Measurements from ENCODE around the gene BRCC3.

GRCh38 chrX:155052738-155053498, 18.4 kb upstream of the BRCC3 start:
- TF ChIP-seq POLR2AphosphoS5 (IDR thresholded peaks at IDR 0.05; ENCODE audit: low read depth, low read length): no peak
- no peak for TF ChIP-seq PAX5 (IDR thresholded peaks at IDR 0.05; ENCODE audit: insufficient read depth, low read length, severe bottlenecking)
- no peak for TF ChIP-seq POLR2A (IDR thresholded peaks at IDR 0.05; ENCODE audit: low read depth, low read length)
- TF ChIP-seq TAF1 (IDR thresholded peaks at IDR 0.05; ENCODE audit: low read depth, low read length): no peak
- no peak for TF ChIP-seq SPI1 (IDR thresholded peaks at IDR 0.05; ENCODE audit: low read depth, low read length)

Measured in GM12891 (cell line).